Stimulated activated CD4-positive, alpha-beta T cell treated with anti-CD3 and anti-CD28 coated beads, Interleukin-1b, Interleukin-23, amount 100 ng/mL, for 4 hours (primary cell): ENCODE measurements around the gene PTCHD1.

Experiments used
- DNase-seq, 2 donors: peaks; one replicate each; pipeline ENCODE4 v3.0.0-alpha.2; 2020; ENCODE audit warnings: low read depth in 2 of 2

PTCHD1 gene

GRCh38 chrX:23356189-23356588 is 21.5 kb downstream of the PTCHD1 start:
- DNase-seq = no peak

- no peak for DNase-seq
Observed at GRCh38 chrX:23364416-23364815, 29.8 kb downstream of the PTCHD1 start.

GRCh38 chrX:23365541-23365940 is 30.9 kb downstream of the PTCHD1 start:
- no peak for DNase-seq

- no peak for DNase-seq
Observed at GRCh38 chrX:23366914-23367313, 32.3 kb downstream of the PTCHD1 start.

- no peak for DNase-seq
Observed at GRCh38 chrX:23369027-23369426, 34.4 kb downstream of the PTCHD1 start.

- no peak for DNase-seq
Observed at GRCh38 chrX:23372220-23372902, 37.7 kb downstream of the PTCHD1 start.

- no peak for DNase-seq
Observed at GRCh38 chrX:23373129-23373804, 38.6 kb downstream of the PTCHD1 start.

GRCh38 chrX:23374291-23374690 is 39.6 kb downstream of the PTCHD1 start:
- DNase-seq = no peak

- no peak for DNase-seq
Observed at GRCh38 chrX:23376581-23376980, 41.9 kb downstream of the PTCHD1 start.

GRCh38 chrX:23380581-23380980 is 45.9 kb downstream of the PTCHD1 start:
- no peak for DNase-seq

GRCh38 chrX:23381099-23382087 is 46.7 kb downstream of the PTCHD1 start:
- DNase-seq = no peak

- DNase-seq = no peak
Observed at GRCh38 chrX:23382572-23382971, 47.9 kb downstream of the PTCHD1 start.

GRCh38 chrX:23383411-23383810 is 48.8 kb downstream of the PTCHD1 start:
- DNase-seq = no peak

GRCh38 chrX:23385242-23385641 is 50.6 kb downstream of the PTCHD1 start:
- no peak for DNase-seq

GRCh38 chrX:23386260-23386659 is 51.6 kb downstream of the PTCHD1 start:
- no peak for DNase-seq

- DNase-seq = no peak
Observed at GRCh38 chrX:23386726-23387125, 52.1 kb downstream of the PTCHD1 start.

GRCh38 chrX:23387550-23388184 is 53.0 kb downstream of the PTCHD1 start:
- no peak for DNase-seq

GRCh38 chrX:23389196-23389792 is 54.6 kb downstream of the PTCHD1 start:
- no peak for DNase-seq

GRCh38 chrX:23390979-23391378 is 56.3 kb downstream of the PTCHD1 start:
- no peak for DNase-seq

- DNase-seq = no peak
Observed at GRCh38 chrX:23392195-23392594, 57.5 kb downstream of the PTCHD1 start.

- DNase-seq = no peak
Observed at GRCh38 chrX:23394421-23394820, 59.8 kb downstream of the PTCHD1 start.
